Measurements from ENCODE around the gene PHETA1. TPM values are rescaled to one million over a fixed set of nuclear protein-coding genes. Genes with fewer than 3 reads are reported as not detected.

The PHETA1 gene
- polyA plus RNA-seq, 3 donors = 3.4 to 15.3 (median 4.9) TPM

GRCh38 chr12:111362687-111363475 is 6.0 kb downstream of the PHETA1 start:
- no peak for TF ChIP-seq CTCF (IDR thresholded peaks at IDR 0.05)
- Histone ChIP-seq H3K4me2 (replicated peaks; ENCODE audit: extremely low read depth, low read length, poor library complexity, severe bottlenecking) (no peak overlapping the region), H3K27ac (ENCODE audit: low read depth in 1 of 2, low read length in 2 of 2) (no peak overlapping the region), H2AFZ (ENCODE audit: insufficient read depth, low read depth, low read length, poor library complexity, severe bottlenecking) (no peak overlapping the region), H3K4me3 (replicated peaks in 1 of 3; ENCODE audit: low read depth in 2 of 3, low read length in 3 of 3) (no peak overlapping the region), H3K79me2 (ENCODE audit: insufficient read depth, low read length) (no peaks in the 10 kb centered on the region), H3K9ac (ENCODE audit: insufficient read depth, low read length, poor library complexity, severe bottlenecking) (no peak overlapping the region), H3K27me3 (ENCODE audit: control insufficient read depth in 2 of 2, insufficient read depth in 2 of 2, low read length in 2 of 2) (no peaks in the 10 kb centered on the region), H3K4me1 (ENCODE audit: control insufficient read depth in 1 of 2, insufficient read depth in 2 of 2, low read length in 2 of 2) (peaks cover 22 to 28% of the 10 kb centered on the region in 2 donors), H3K36me3 (replicated peaks in 1 of 2; ENCODE audit: control insufficient read depth in 1 of 2, insufficient read depth in 2 of 2, low read length in 2 of 2) (peaks cover 24 to 39% of the 10 kb centered on the region in 2 donors), H3K9me3 (replicated peaks in 1 of 2; ENCODE audit: control insufficient read depth in 1 of 2, insufficient read depth in 1 of 2, low read length in 2 of 2) (no peaks in the 10 kb centered on the region), H4K20me1 (ENCODE audit: insufficient read depth, low read length) (peaks cover 30% of the 10 kb centered on the region)
- no peak for DNase-seq
- Mint-ChIP-seq H3K36me3 (peaks cover 45 to 53% of the 10 kb centered on the region in 2 donors), H3K27ac (no peak overlapping the region), H3K27me3 (ENCODE audit: low read depth in 3 of 3) (peaks cover 5 to 11% (median 9%) of the 10 kb centered on the region in 3 donors), H3K9me3 (peaks cover 0 to 1% (median 0%) of the 10 kb centered on the region in 7 donors), H3K4me3 (no peak overlapping the region), H3K4me1 (peaks cover 43% of the 10 kb centered on the region)
- WGBS (ENCODE audit: insufficient coverage) = 98% methylated on average over 52 of the region's 59 CpGs
- intact Hi-C loops (cut with micrococcal nuclease) = no loop called here

- Histone ChIP-seq H3K4me3 (replicated peaks in 1 of 3; ENCODE audit: low read depth in 2 of 3, low read length in 3 of 3) (no peak overlapping the region), H4K20me1 (ENCODE audit: insufficient read depth, low read length) (peaks cover 21% of the 10 kb centered on the region), H3K4me1 (ENCODE audit: control insufficient read depth in 1 of 2, insufficient read depth in 2 of 2, low read length in 2 of 2) (peaks cover 13 to 19% of the 10 kb centered on the region in 2 donors), H3K9ac (ENCODE audit: insufficient read depth, low read length, poor library complexity, severe bottlenecking) (no peak overlapping the region), H3K9me3 (replicated peaks in 1 of 2; ENCODE audit: control insufficient read depth in 1 of 2, insufficient read depth in 1 of 2, low read length in 2 of 2) (no peaks in the 10 kb centered on the region), H3K27ac (ENCODE audit: low read depth in 1 of 2, low read length in 2 of 2) (no peak overlapping the region), H3K4me2 (replicated peaks; ENCODE audit: extremely low read depth, low read length, poor library complexity, severe bottlenecking) (no peak overlapping the region), H3K79me2 (ENCODE audit: insufficient read depth, low read length) (no peaks in the 10 kb centered on the region), H3K36me3 (replicated peaks in 1 of 2; ENCODE audit: control insufficient read depth in 1 of 2, insufficient read depth in 2 of 2, low read length in 2 of 2) (peaks cover 24 to 39% of the 10 kb centered on the region in 2 donors), H2AFZ (ENCODE audit: insufficient read depth, low read depth, low read length, poor library complexity, severe bottlenecking) (no peak overlapping the region), H3K27me3 (ENCODE audit: control insufficient read depth in 2 of 2, insufficient read depth in 2 of 2, low read length in 2 of 2) (no peaks in the 10 kb centered on the region)
- DNase-seq = no peak
- Mint-ChIP-seq H3K27me3 (ENCODE audit: low read depth in 3 of 3) (peaks cover 5 to 9% (median 6%) of the 10 kb centered on the region in 3 donors), H3K36me3 (peaks cover 44 to 53% of the 10 kb centered on the region in 2 donors), H3K4me3 (no peak overlapping the region), H3K4me1 (peaks cover 36% of the 10 kb centered on the region), H3K27ac (no peak overlapping the region), H3K9me3 (peaks cover 0 to 2% (median 0%) of the 10 kb centered on the region in 7 donors)
- TF ChIP-seq CTCF (IDR thresholded peaks at IDR 0.05) = no peak
- intact Hi-C loops (cut with micrococcal nuclease) = no loop called here
- 96% methylated on average over 17 of the region's 18 CpGs for WGBS (ENCODE audit: insufficient coverage)
Measured at GRCh38 chr12:111361717-111362576, 6.9 kb downstream of the PHETA1 start.
